Breast epithelium (tissue), 4 donors: ENCODE measurements around the gene TMEM245. TPM values are rescaled to one million over a fixed set of nuclear protein-coding genes. Genes with fewer than 3 reads are reported as not detected.

Experiments used
- DNase-seq, 2 donors: peaks; one replicate each; pipeline ENCODE4 v3.0.0-alpha.2; 2019; ENCODE audit warnings: low spot score in 2 of 2
- H3K27ac ChIP-seq, 2 donors: fragments of 200-600 bp; sonication (generic) in 1 of 2; one replicate each; pipeline ENCODE4 v1.5.1; 2016 to 2019; ENCODE audit warnings: mild to moderate bottlenecking in 1 of 2
- H3K27me3 ChIP-seq, 2 donors: fragments of 200-600 bp; sonication (generic) in 1 of 2; one replicate each; pipeline versions ENCODE4 v1.5.1 to v1.6.0; 2017 to 2019; ENCODE audit warnings: control low read depth in 1 of 2, mild to moderate bottlenecking in 1 of 2
- H3K36me3 ChIP-seq: fragments of 200-600 bp; one replicate; pipeline ENCODE4 v1.5.1; 2019
- H3K4me1 ChIP-seq, 2 donors: fragments of 200-600 bp; sonication (generic); one replicate each; pipeline ENCODE4 v1.5.1; 2016 to 2019; ENCODE audit warnings: control low read depth in 1 of 2
- H3K4me3 ChIP-seq, 3 donors: fragments of 200-600 bp; sonication (generic); 1 replicate in 2 of 3; 2 replicates in 1 of 3; pipeline ENCODE4 v1.5.1; 2016 to 2019; ENCODE audit warnings: mild to moderate bottlenecking in 3 of 3, moderate library complexity in 2 of 3
- H3K9me3 ChIP-seq, 2 donors: fragments of 200-600 bp; sonication (generic) in 1 of 2; one replicate each; pipeline ENCODE4 v1.5.1; 2016 to 2019; ENCODE audit warnings: control low read depth in 1 of 2
- CTCF ChIP-seq, 3 donors: fragments of 450-650 bp; IDR thresholded peaks; one replicate each; pipeline ENCODE4 v1.5.1; 2016 to 2017; ENCODE audit warnings: antibody characterized with exemption in 3 of 3, mild to moderate bottlenecking in 3 of 3, moderate library complexity in 3 of 3
- POLR2A ChIP-seq: fragments of 450-650 bp; IDR thresholded peaks from one replicate; pipeline ENCODE4 v1.6.1; 2016; ENCODE audit warnings: antibody characterized with exemption, mild to moderate bottlenecking, moderate library complexity
- POLR2AphosphoS5 ChIP-seq, 3 donors: sonication (generic); formaldehyde crosslinking; IDR thresholded peaks; one replicate each; pipeline ENCODE4 v1.6.1; 2017; ENCODE audit warnings: antibody characterized with exemption in 3 of 3
- intact Hi-C: fragments of 100-400 bp; cut with DNase I; formaldehyde crosslinking; loops from one replicate; pipeline ENCODE4 v1.15.1; 2023; ENCODE audit warnings: low total_unique reads
- total RNA-seq, 3 donors: library from RNA; depleted of rRNA; stranded (reverse); fragments of >200 nt; gene quantifications; one replicate each; pipeline ENCODE4 v1.1.0, GENCODE V29; 2016

Gene TMEM245
- total RNA-seq, 3 donors from 2014 or later: 47.5 to 95.7 (median 74.9) TPM

- intact Hi-C loops: no loop called here
These were observed 107.5 kb downstream of the TMEM245 start for GRCh38 chr9:109012009-109012875.

GRCh38 chr9:109011231-109011671 is 108.5 kb downstream of the TMEM245 start:
- Histone ChIP-seq H3K36me3 (no peaks in the 10 kb centered on the region), H3K4me1 (peaks cover 0 to 4% of the 10 kb centered on the region in 2 donors), H3K27me3 (no peaks in the 10 kb centered on the region), H3K27ac (peak overlapping the region; percentile 93 to 96), H3K9me3 (no peaks in the 10 kb centered on the region), H3K4me3 (peak overlapping the region in 1 of 3 donors; percentile 13)
- intact Hi-C loops: no loop called here
- no peak for TF ChIP-seq CTCF (IDR thresholded peaks at IDR 0.05)
- TF ChIP-seq POLR2AphosphoS5 (IDR thresholded peaks at IDR 0.05): no peak
- TF ChIP-seq POLR2A: no peak
- no peak for DNase-seq

More at GRCh38 chr9:109012009-109012875, 107.5 kb downstream of the TMEM245 start:
- DNase-seq: peak; percentile 58 to 75
- Histone ChIP-seq H3K27me3 (no peaks in the 10 kb centered on the region), H3K36me3 (no peaks in the 10 kb centered on the region), H3K4me1 (peaks cover 0 to 4% of the 10 kb centered on the region in 2 donors), H3K9me3 (no peaks in the 10 kb centered on the region), H3K27ac (peak overlapping the region; percentile 93 to 96), H3K4me3 (peak overlapping the region; percentile 86 to 97 (median 88))
- no peak for TF ChIP-seq POLR2A
- peak in 2 of 3 donors; percentile 38 to 46 for TF ChIP-seq POLR2AphosphoS5 (IDR thresholded peaks at IDR 0.05)

GRCh38 chr9:109010746-109011145 is 109.0 kb downstream of the TMEM245 start:
- peak overlapping the region in 1 of 3 donors; percentile 13 for H3K4me3 ChIP-seq

GRCh38 chr9:109005678-109006077 is 114.1 kb downstream of the TMEM245 start:
- intact Hi-C loops: loop anchor here (10.0 kb wide), 1 partner anchor 109 kb away; the partner anchor contains the start of gene TMEM245
- no peaks in the 10 kb centered on the region for H3K4me1 ChIP-seq
- no peak overlapping the region for H3K27ac ChIP-seq
- no peak overlapping the region for H3K4me3 ChIP-seq
- DNase-seq: no peak
- H3K9me3 ChIP-seq: peaks cover 5 to 18% of the 10 kb centered on the region in 2 donors
- no peak for TF ChIP-seq POLR2A
- no peak for TF ChIP-seq CTCF (IDR thresholded peaks at IDR 0.05)
- TF ChIP-seq POLR2AphosphoS5 (IDR thresholded peaks at IDR 0.05): no peak
- no peaks in the 10 kb centered on the region for H3K36me3 ChIP-seq
- no peaks in the 10 kb centered on the region for H3K27me3 ChIP-seq

More at GRCh38 chr9:109010746-109011145, 109.0 kb downstream of the TMEM245 start:
- intact Hi-C loops: no loop called here
- no peaks in the 10 kb centered on the region for H3K36me3 ChIP-seq
- H3K27ac ChIP-seq: peak overlapping the region; percentile 93 to 96
- no peak for TF ChIP-seq POLR2AphosphoS5 (IDR thresholded peaks at IDR 0.05)
- no peak for TF ChIP-seq CTCF (IDR thresholded peaks at IDR 0.05)
- no peak for TF ChIP-seq POLR2A
- peaks cover 0 to 4% of the 10 kb centered on the region in 2 donors for H3K4me1 ChIP-seq
- no peak for DNase-seq
- no peaks in the 10 kb centered on the region for H3K27me3 ChIP-seq
- no peaks in the 10 kb centered on the region for H3K9me3 ChIP-seq

GRCh38 chr9:109003116-109003515 is 116.6 kb downstream of the TMEM245 start:
- Histone ChIP-seq H3K27ac (no peak overlapping the region), H3K27me3 (no peaks in the 10 kb centered on the region), H3K4me3 (no peak overlapping the region), H3K36me3 (no peaks in the 10 kb centered on the region), H3K9me3 (peaks cover 5 to 18% of the 10 kb centered on the region in 2 donors), H3K4me1 (no peaks in the 10 kb centered on the region)
- intact Hi-C loops: loop anchor here (10.0 kb wide), 1 partner anchor 112 kb away; the partner anchor contains the start of gene TMEM245
- no peak for TF ChIP-seq POLR2AphosphoS5 (IDR thresholded peaks at IDR 0.05)
- no peak for TF ChIP-seq POLR2A
- TF ChIP-seq CTCF (IDR thresholded peaks at IDR 0.05): no peak
- no peak for DNase-seq
